ENCODE data around the gene SNX21.

GRCh38 chr20:45834797-45835161, 1.2 kb downstream of the SNX21 start:
- TF ChIP-seq, protein P1, sequence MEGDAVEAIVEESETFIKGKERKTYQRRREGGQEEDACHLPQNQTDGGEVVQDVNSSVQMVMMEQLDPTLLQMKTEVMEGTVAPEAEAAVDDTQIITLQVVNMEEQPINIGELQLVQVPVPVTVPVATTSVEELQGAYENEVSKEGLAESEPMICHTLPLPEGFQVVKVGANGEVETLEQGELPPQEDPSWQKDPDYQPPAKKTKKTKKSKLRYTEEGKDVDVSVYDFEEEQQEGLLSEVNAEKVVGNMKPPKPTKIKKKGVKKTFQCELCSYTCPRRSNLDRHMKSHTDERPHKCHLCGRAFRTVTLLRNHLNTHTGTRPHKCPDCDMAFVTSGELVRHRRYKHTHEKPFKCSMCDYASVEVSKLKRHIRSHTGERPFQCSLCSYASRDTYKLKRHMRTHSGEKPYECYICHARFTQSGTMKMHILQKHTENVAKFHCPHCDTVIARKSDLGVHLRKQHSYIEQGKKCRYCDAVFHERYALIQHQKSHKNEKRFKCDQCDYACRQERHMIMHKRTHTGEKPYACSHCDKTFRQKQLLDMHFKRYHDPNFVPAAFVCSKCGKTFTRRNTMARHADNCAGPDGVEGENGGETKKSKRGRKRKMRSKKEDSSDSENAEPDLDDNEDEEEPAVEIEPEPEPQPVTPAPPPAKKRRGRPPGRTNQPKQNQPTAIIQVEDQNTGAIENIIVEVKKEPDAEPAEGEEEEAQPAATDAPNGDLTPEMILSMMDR (conservative IDR thresholded peaks at IDR 0.05), result no peak
- TF ChIP-seq EZH2 (IDR thresholded peaks at IDR 0.05; ENCODE audit: low read depth), result no peak

All from PC-9 (cell line).